GM12865 (cell line): ENCODE measurements around the gene KIF5B.
A peak's percentile ranks its signal among the peaks of the same experiment; 100 is the strongest.

Source experiments
- DNase-seq: peaks from one replicate; pipeline ENCODE4 v3.0.0; 2010; ENCODE audit warnings: low read depth
- H3K4me3 ChIP-seq: 2 replicates; pipeline ENCODE4 v1.5.1; 2011; ENCODE audit warnings: mild to moderate bottlenecking, low read depth, low read length, control low read depth
- TF ChIP-seq, protein P1 (sequence below): IDR thresholded peaks from 2 replicates; pipeline ENCODE4 v1.5.1; 2011; ENCODE audit warnings: low read length, control low read depth, low read depth, inconsistent platforms; ENCODE audit not compliant: insufficient read depth; ENCODE audit errors: missing control alignments

Gene KIF5B

DNA sequence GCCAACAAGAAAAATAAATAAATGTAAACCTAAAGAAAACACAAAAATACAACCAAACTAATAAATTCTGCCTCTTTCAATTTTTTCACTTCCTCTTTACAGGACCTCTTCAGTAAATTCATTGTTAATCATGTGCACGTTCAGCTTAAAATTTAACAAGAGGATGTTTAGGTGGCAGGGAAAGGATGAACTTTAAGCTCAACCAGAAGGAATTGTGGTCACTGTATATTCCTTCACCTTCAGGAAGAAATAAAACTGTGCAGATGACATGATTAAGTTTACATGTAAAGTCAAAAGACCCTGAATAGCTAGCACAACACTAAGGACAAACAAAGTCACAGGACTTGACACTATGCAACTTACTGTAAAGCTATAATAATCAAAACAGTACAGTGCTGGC, 33.0 kb downstream of the KIF5B start:
- H3K4me3 ChIP-seq: no peak overlapping the region
- no peak for DNase-seq
- TF ChIP-seq, protein P1, sequence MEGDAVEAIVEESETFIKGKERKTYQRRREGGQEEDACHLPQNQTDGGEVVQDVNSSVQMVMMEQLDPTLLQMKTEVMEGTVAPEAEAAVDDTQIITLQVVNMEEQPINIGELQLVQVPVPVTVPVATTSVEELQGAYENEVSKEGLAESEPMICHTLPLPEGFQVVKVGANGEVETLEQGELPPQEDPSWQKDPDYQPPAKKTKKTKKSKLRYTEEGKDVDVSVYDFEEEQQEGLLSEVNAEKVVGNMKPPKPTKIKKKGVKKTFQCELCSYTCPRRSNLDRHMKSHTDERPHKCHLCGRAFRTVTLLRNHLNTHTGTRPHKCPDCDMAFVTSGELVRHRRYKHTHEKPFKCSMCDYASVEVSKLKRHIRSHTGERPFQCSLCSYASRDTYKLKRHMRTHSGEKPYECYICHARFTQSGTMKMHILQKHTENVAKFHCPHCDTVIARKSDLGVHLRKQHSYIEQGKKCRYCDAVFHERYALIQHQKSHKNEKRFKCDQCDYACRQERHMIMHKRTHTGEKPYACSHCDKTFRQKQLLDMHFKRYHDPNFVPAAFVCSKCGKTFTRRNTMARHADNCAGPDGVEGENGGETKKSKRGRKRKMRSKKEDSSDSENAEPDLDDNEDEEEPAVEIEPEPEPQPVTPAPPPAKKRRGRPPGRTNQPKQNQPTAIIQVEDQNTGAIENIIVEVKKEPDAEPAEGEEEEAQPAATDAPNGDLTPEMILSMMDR: no peak

DNA sequence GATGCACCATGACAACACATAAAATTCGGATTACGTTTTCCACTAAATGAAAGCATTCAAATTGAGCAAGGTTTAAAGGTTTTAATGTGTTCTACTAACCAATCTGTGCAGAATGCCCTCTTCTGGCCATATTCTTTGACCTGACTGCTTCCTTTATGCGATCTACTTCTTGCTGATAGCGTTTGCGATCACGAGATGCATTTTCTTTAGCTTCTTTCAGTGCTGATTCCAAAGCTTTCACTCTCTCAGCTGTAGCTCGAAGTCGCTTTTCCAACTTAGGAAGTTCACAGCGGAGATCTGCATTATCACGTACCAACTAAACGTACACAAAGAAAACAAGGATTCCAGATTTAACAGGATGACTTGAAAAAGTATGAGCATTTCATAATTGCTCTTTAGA, 39.2 kb downstream of the KIF5B start:
- TF ChIP-seq, protein P1: no peak
- no peak overlapping the region for H3K4me3 ChIP-seq
- DNase-seq: no peak

DNA sequence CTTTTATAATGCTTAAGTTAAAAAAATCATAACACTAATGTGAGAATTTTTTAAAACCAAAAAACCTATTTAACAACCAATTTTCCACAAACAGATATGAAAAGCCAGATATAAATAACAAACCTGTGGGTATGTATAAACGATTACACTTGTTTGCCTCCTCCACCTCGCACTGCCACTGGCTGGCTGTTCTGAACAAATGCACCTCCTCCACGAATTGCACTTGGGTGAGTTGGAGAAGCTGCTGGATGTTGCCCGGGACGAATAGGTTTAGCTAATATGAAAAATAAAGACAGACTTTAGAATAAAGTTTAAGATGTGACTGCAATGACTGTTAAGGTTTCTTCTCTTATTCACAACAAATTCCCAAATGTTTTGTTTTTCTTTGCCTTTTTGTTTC, 40.8 kb downstream of the KIF5B start:
- TF ChIP-seq, protein P1: no peak
- no peak overlapping the region for H3K4me3 ChIP-seq
- DNase-seq: no peak

DNA sequence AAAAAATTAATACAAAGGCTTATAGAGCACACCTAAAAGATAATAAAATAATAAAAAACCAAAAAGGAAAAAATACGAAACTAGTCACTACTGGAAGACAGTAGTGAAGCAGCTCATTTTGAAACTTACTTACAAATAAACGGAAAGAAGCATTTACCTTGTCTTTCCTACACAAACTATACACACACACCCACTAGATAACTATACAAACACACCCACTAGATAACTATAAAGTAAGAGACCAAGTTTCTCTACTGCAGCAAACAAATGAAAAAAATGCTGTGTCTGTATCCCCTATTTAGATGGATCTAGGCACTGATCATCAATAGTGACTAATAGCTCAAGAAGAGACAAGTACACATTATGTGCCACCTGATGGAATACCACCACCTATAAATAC, 49.2 kb downstream of the KIF5B start:
- no peak for DNase-seq
- TF ChIP-seq, protein P1: no peak

DNA sequence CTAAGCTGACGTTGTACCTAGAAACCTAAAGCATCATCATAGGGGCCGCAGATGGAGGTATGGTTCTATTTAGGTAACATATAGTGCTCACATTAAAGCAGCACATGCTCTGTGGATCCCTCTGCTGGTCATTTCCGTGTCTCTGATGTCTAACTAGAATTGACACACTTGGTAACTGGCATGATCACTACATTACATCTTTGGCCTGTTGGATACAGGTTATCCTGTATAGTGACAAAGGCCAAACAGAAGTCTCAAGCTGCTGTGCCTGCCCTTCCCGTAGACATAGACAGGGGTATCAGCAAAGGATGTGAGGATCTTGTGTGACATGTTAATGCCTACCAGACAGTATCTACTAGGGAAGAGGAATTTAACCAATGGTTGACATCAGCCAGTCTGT, 51.2 kb downstream of the KIF5B start:
- no peak overlapping the region for H3K4me3 ChIP-seq
- peak; percentile 61 for DNase-seq
- TF ChIP-seq, protein P1: peak; percentile 56

More for the DNA sequence above, 49.2 kb downstream of the KIF5B start:
- no peak overlapping the region for H3K4me3 ChIP-seq

DNA sequence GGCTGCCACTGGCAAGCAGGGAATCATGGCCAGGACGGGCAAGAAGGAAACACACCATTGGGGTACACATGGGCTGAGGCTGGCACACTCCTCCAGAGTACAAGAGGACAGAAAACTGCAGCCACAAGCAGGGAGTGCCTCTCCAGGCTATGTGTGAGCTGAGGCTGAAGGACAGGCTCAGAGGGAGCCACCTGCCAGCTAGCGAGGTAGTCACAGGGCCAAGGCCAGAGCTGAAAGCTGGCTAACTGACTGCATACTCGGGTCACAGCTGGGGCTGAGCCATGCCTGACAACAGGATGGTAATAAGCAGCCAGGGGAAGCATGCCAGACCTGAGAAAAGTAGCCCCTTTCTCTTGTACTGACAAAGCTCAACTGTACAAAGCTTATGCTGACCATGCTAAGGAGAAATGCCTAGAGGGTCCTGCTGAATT, 52.0 kb downstream of the KIF5B start:
- DNase-seq: no peak
- TF ChIP-seq, protein P1: no peak
- H3K4me3 ChIP-seq: no peak overlapping the region

DNA sequence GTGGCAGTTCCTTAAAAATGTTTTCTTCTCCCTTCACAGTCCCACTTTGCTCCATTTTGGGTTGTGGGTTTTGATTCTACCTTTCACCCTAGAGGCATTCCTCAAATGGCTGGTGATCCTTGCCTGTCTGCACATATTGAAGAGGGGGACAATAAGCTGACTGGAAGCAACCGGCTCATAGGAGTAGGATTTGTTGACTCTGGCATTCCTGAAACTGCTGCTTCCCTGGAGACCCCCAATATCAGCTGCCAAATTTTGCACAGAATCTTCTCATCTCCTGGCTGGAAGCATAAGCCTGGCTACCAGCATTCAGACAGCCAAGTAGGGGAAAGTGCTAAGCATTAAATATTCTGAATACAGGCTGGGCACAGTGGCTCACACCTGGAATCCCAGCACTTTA, 53.7 kb downstream of the KIF5B start:
- no peak overlapping the region for H3K4me3 ChIP-seq
- TF ChIP-seq, protein P1: no peak
- no peak for DNase-seq
